Suppressor macrophage treated with lipopolysaccharide for 1 hour (primary cell): Measurements from ENCODE around the gene TIMP1.

Experiments used
- DNase-seq, 3 donors: peaks; one replicate each; pipeline ENCODE4 v3.0.0-alpha.2; 2020 to 2022

TIMP1 gene

GRCh38 chrX:47608130-47608810, 26.0 kb downstream of the TIMP1 start:
- no peak for DNase-seq

- DNase-seq: peak in 1 of 3 donors; percentile 39
Observed at GRCh38 chrX:47610511-47610910, 28.3 kb downstream of the TIMP1 start.

GRCh38 chrX:47611489-47611888, 29.3 kb downstream of the TIMP1 start:
- no peak for DNase-seq

- no peak for DNase-seq
Observed at GRCh38 chrX:47611926-47612325, 29.7 kb downstream of the TIMP1 start.

- DNase-seq: no peak
Observed at GRCh38 chrX:47612418-47612817, 30.2 kb downstream of the TIMP1 start.

GRCh38 chrX:47613082-47613481, 30.8 kb downstream of the TIMP1 start:
- DNase-seq: no peak

- DNase-seq: no peak
Observed at GRCh38 chrX:47614618-47615017, 32.4 kb downstream of the TIMP1 start.

GRCh38 chrX:47618923-47619485, 36.8 kb downstream of the TIMP1 start:
- DNase-seq: no peak

- DNase-seq: peak; percentile 82 to 93 (median 87)
Observed at GRCh38 chrX:47619486-47620302, 37.5 kb downstream of the TIMP1 start, which contains the start of gene SYN1. Gene SYN1, minus strand, starts transcription at chrX:47619857. Its CDS starts 129 bp downstream, at chrX:47619728.

GRCh38 chrX:47620303-47620685, 38.1 kb downstream of the TIMP1 start:
- no peak for DNase-seq

- DNase-seq: no peak
Observed at GRCh38 chrX:47621851-47622250, 39.6 kb downstream of the TIMP1 start.

- DNase-seq: peak; percentile 54 to 66 (median 61)
Observed at GRCh38 chrX:47623540-47624027, 41.3 kb downstream of the TIMP1 start.

GRCh38 chrX:47625365-47625764, 43.1 kb downstream of the TIMP1 start:
- DNase-seq: no peak

GRCh38 chrX:47628982-47629381, 46.7 kb downstream of the TIMP1 start:
- DNase-seq: peak; percentile 62 to 76 (median 72)

- DNase-seq: no peak
Observed at GRCh38 chrX:47629419-47630200, 47.4 kb downstream of the TIMP1 start, which contains the start of gene CFP. Gene CFP, minus strand, starts transcription at chrX:47629930. Its CDS starts 86 bp downstream, at chrX:47629844.

- DNase-seq: no peak
Observed at GRCh38 chrX:47631676-47632075, 49.4 kb downstream of the TIMP1 start.

- peak; percentile 83 to 90 (median 86) for DNase-seq
Observed at GRCh38 chrX:47632666-47633065, 50.4 kb downstream of the TIMP1 start.

GRCh38 chrX:47633689-47634590, 51.7 kb downstream of the TIMP1 start:
- DNase-seq: peak; percentile 70 to 91 (median 87)

GRCh38 chrX:47634871-47635575, 52.8 kb downstream of the TIMP1 start:
- no peak for DNase-seq
